AG10803 (cell line): Measurements from ENCODE around the gene IFRD2.

ENCODE experiments used
- DNase-seq: peaks from one replicate; pipeline ENCODE4 v3.0.0; 2010; ENCODE audit warnings: low read depth
- H3K4me3 ChIP-seq: 2 replicates; pipeline ENCODE4 v1.5.1; 2011; ENCODE audit warnings: mild to moderate bottlenecking, low read length, control low read depth
- TF ChIP-seq, protein P1 (sequence below): conservative IDR thresholded peaks from 2 replicates; pipeline ENCODE4 v1.5.1; 2011; ENCODE audit warnings: mild to moderate bottlenecking, low read length, control low read depth, inconsistent platforms

Gene IFRD2

DNA sequence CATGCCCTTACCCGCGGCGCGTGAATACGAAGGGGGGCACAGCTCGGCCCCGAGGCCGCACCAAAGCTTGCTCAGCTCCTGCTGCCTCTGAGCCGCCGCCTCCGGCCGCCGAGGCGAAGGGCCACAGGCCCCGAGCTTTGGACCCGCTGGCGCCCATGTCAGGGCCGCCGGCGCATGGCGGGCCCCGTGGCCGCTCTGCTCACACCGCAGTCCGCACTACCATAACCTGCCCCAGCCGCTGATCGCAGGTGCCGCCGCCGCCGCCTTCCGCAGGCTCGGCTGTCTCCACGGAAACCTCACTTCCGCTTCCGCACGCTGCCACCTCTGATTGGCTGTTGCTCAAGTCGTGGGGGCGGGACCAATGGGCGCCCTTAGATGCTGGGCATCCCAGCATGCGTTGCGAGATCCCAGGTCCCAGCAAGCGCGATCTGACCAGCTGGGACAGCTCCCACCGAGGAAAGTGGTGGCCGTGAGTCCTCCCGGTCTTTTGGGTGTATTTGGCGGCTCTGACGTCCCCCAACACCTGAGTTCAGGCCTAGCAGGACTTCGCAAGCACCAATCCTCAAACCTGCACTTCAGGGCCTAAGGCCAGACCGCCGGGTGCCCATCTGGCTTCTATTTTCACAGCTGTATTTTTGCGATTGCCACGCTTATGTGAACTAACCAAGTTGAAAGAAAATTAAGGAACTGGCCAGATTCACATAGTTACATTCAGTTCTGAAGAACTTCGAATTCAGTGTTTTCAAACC, 35.9 kb upstream of the IFRD2 start, which contains the start of gene TUSC2:
Gene TUSC2, minus strand, starts transcription at position 281 of the 749 bp plus-strand sequence. Its CDS starts 124 bp downstream, at position 157.
- H3K4me3 ChIP-seq, result peak within 1 kb of the TSS; percentile 80
- TF ChIP-seq, protein P1, sequence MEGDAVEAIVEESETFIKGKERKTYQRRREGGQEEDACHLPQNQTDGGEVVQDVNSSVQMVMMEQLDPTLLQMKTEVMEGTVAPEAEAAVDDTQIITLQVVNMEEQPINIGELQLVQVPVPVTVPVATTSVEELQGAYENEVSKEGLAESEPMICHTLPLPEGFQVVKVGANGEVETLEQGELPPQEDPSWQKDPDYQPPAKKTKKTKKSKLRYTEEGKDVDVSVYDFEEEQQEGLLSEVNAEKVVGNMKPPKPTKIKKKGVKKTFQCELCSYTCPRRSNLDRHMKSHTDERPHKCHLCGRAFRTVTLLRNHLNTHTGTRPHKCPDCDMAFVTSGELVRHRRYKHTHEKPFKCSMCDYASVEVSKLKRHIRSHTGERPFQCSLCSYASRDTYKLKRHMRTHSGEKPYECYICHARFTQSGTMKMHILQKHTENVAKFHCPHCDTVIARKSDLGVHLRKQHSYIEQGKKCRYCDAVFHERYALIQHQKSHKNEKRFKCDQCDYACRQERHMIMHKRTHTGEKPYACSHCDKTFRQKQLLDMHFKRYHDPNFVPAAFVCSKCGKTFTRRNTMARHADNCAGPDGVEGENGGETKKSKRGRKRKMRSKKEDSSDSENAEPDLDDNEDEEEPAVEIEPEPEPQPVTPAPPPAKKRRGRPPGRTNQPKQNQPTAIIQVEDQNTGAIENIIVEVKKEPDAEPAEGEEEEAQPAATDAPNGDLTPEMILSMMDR, result no peak
- peak; percentile 94 for DNase-seq

DNA sequence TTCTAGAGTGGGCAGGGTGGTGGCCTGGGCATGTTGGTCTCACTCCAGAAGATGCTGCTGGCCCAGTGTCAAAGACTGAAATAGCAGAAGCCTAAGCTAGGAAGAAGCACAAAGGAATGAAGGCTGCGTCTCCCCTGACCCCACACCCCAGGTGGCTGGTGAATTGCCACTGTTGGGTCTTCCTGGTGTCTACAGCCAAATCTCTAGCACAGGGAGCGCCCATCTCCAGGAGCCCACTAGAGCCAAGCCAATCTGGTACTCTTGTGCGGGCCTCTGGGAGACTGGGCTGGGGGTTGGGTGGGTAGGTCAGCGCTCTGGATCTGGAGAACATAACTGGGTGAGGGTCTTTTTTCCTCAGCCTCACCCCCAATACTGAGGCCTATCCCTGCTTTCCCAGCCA, 34.9 kb upstream of the IFRD2 start:
- no peak for DNase-seq
- TF ChIP-seq, protein P1, result no peak
- H3K4me3 ChIP-seq, result peak overlapping the region; percentile 80

DNA sequence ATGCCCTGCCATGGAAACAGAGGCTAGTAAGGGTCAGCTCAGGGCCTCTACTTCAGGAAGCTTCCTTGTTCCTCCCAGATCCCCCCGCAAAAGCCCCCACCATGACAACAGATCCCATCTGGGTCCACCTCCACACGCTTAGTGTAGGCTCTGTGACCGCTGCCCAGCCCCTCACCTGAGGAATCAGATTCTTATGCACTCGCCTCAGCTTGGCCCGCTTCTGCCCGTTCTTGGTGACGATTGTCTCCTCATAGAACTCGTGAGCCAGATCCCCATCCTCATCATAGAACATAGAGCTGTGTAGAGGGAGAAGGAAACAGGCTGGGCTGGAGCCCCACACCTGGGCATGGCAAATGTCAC, 33.9 kb upstream of the IFRD2 start:
- DNase-seq, result no peak
- TF ChIP-seq, protein P1, result no peak
- H3K4me3 ChIP-seq, result no peak overlapping the region

DNA sequence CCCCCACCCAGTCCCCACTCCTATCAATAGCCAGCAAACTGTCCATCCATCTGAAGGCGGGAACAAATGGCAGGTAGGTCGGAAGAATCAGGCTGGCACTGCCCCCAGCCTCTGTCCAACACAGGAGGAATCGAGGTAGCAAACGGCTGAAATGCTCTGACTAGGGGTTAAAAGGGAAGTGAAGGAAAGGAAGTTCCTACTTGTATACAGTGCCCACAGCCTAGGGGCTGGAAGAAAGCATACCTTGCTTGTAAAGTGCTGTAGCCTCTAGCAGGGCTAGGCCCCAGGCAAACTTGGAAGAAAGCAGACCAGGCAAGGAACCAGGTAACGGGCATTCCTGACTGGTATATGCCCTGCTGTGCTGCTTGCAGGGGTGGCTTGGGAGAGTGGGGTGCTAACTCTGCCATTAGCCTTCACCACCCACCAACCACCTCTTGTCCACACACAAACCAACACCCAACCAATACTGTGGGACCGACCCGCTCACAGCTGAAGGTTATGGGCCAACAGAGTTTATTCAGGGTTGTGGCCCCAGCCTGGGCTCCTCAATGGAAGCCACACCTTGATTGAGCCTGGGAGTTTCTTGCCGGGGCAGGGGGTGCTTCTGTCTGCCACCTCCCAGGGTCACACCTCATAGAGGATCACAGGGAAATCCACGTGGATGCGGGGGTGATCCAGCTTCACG, 33.4 kb upstream of the IFRD2 start:
- TF ChIP-seq, protein P1, result no peak
- H3K4me3 ChIP-seq, result no peak overlapping the region
- DNase-seq, result no peak

DNA sequence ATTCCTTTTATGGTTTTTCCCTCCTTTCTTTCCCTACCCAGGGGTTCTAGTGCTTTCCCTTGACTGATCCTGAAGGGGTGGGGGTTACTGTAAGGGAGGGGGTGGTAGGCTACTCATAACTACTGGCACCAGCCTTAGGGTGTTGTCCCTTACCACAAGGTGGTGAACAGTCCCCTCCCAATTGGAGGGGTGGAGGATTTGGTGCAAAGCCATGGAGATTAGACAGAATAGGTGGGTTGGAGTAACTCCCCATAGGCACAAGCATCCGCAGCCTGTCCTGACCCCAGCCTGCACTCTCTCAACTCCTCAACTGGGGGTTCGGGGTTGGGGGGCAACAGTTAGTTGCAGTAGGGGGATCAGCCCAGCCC, 32.9 kb upstream of the IFRD2 start:
- DNase-seq, result no peak
- no peak overlapping the region for H3K4me3 ChIP-seq
- TF ChIP-seq, protein P1, result no peak

DNA sequence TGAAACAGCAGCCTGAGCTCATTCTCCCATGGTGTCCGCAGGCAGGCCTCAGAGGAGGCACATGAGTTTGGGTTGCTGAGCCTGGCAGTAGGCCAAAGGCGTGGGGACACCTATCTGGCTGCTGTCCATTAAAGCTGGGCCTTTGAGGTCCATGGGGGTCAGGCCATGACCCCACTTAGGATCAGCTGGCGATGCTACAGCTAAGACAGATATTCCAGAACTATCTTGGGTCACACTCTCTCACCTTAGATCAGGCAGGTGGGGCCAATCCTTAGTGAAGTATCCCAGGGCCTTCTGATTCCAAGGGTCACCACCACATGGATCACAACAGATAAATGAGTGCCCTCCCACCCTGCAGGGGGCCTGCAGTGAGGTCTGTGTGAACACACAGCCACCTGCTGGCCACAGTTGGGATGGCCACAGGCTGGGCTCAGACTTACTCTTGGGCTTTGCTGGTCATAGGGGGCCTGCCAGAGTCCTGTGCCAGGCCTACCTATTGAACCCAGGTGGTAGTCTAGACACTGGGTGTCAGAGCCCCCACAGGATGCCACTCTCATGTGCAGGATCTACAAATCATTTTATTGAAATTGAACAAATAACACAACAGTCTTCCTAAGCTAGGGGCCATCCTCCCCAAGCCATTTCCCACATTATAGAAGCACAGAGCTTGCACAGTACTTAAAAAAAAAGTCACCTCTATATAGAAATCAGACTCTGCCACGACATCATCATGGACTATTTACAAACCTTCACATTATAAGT, 32.3 kb upstream of the IFRD2 start:
- DNase-seq, result peak; percentile 55
- no peak overlapping the region for H3K4me3 ChIP-seq
- TF ChIP-seq, protein P1, result peak; percentile 82
